ENCODE measurements around the gene IL1RAPL1.

DNA sequence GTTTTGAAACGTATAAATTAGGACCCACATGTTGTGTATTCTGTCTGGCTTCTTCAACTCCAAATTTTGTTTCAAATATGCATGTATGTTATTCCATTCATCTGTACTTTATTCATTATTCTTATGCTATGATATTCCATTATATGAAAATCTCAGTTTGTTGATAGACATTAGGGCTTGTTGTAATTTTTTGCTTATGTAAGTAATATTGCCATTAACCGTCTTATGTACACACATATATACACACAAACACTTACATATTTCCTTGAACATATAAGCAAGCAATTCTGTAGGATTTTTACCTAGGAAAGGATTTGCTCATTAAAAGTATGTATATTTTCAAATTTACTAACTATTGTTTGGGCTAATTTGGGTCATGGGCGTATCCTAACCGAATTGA is 820.1 kb downstream of the IL1RAPL1 start:
- no peak for TF ChIP-seq CTCF (conservative IDR thresholded peaks at IDR 0.05)
- no peak for TF ChIP-seq ZFX (IDR thresholded peaks at IDR 0.05)

Data from C4-2B (cell line).